Adrenal gland (tissue), 5 donors: ENCODE results near the gene ITPR1.

ENCODE experiments used
- CTCF ChIP-seq, 6 experiments: fragments of 450-650 bp in 4 of 6; fragments of 200-600 bp in 2 of 6; sonication (generic) in 1 of 6; IDR thresholded peaks; 1 replicate in 5 of 6; 2 replicates in 1 of 6; pipeline versions ENCODE4 v1.5.1 to v1.8.0; 2016 to 2021; ENCODE audit warnings: antibody characterized with exemption in 6 of 6, mild to moderate bottlenecking in 2 of 6, moderate library complexity in 1 of 6
- POLR2A ChIP-seq, 2 donors: fragments of 450-650 bp; IDR thresholded peaks; one replicate each; pipeline ENCODE4 v1.6.1; 2017; ENCODE audit warnings: antibody characterized with exemption in 2 of 2, mild to moderate bottlenecking in 2 of 2, moderate library complexity in 1 of 2
- donor health status: DM: no; HTN: no; CAD: no.

- TF ChIP-seq CTCF (IDR thresholded peaks at IDR 0.05): no peak
- no peak for TF ChIP-seq POLR2A (IDR thresholded peaks at IDR 0.05)
Measured at GRCh38 chr3:4805662-4806061, 312.5 kb downstream of the ITPR1 start.
